Dermis blood vessel endothelial cell (primary cell): ENCODE measurements around the gene MMP1. TPM values are rescaled to one million over a fixed set of nuclear protein-coding genes. Genes with fewer than 3 reads are reported as not detected.

Experiments
- DNase-seq: peaks from one replicate; pipeline ENCODE4 v3.0.0; 2010
- total RNA-seq: library from RNA; depleted of rRNA; stranded (reverse); fragments of >200 nt; gene quantifications from 2 replicates; pipeline ENCODE4 v1.2.3, GENCODE V29; 2014

Gene MMP1
- total RNA-seq = 650 and 1,055 TPM in 2 replicates

DNA sequence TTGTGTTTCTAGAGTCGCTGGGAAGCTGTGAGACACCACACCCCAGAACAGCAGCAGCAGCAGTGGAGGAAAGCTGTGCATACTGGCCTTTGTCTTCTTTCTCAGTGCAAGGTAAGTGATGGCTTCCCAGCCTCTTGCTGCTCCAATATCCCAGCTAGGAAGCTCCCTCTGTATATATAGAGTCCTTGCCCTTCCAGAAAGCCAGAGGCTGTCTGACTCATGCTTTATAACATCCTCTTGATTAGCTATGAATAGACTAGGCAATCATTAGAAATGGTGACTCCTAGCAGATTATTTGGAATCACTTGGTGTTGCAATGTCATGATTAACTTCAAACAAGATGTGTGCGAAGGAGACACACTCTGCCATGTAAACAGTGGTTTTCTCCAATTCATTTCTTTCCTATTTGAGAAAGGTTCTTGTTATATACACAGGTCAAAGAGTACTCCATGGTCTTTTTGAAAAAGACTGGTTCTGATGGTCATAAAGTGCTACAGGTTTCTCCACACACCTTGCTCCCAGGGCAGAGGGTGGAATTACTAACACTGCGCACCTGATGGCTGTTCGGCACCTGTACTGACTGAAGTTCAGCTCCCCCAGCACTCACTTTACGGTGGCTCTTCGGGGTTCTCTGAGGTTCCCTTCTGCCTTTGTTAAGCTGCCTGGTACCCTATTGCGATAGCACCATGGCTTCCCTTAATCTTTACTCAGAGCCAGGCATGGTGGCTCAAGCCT lies at the start of gene MMP1:
TSS of gene MMP1 (minus strand) at position 149 of the 735 bp plus-strand sequence. CDS start at position 81, 68 bp downstream.
- peak; percentile 90 for DNase-seq

DNA sequence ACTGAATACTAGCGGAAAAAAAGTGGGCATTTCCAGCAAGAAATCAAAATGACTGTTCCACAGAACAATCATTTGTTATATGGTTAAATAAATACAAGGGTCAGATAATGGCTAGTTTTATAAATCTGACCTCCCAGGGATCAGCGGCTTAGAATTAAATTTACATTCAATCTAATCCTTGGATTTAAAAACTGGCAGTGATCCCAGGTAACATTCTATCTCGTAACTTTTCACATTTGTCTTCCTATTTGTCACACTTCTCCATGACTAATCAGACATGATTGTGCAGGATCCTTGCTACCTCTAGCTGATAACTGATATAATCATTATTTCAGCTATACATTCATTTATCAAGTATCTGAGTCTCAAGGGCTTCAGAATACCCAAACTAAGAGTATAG lies 48.3 kb upstream of the MMP1 start:
- peak; percentile 5 for DNase-seq

DNA sequence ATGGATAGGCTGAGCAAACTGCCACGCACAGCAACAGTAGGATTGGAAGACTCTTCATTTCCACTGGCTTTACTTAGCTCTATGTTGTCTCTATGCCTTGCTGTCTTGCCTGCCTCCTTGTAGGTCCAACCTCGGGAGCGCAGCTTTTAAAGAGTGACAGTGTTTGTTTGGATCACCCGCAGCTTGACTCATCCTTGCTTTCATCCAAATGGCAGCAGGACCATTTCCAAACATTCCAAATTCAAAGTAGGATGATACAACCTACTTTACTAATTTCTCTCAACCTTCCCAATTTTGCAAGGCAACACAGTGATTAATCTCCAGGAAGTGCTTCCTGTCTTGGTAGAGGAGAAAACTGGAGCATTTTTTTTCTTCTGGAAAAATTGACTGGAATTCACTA lies 45.5 kb upstream of the MMP1 start, which contains the start of gene MMP3:
TSS of gene MMP3 (minus strand) at position 121 of the 400 bp plus-strand sequence. CDS start at position 58, 63 bp downstream.
- no peak for DNase-seq

DNA sequence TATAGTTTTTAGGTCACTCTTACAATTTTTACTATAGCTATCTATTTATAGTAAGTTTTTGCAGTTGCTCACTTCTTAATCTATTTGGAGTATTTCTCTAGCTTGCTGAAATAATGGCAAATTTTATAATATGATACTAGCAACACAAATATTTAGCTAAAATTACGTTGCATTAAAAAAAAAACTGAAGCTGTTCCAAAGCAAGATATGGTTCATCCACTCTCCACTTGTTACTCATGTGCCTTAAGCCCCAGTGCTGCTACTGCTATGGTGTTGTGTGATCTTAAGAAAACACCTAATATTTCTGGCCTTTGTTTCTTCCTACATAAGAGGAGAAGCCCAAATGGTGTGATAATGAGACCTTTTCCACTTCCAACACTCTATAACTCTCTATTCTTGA lies 45.0 kb upstream of the MMP1 start:
- no peak for DNase-seq

DNA sequence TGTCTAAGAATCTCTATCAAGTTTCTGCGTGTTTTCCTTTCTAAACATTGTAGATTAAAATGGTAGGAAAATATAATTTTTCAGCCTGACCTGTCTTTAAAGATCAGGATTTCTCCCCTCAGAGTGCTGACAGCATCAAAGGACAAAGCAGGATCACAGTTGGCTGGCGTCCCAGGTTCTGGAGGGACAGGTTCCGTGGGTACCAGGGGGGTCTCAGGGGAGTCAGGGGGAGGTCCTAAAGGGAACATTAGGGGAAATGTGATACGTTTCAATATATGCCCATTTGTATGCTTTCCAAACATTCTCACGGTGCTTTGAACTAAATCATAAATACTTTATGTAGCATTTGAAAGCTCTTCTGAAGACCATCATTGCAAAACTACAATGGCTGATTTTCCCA lies 42.1 kb upstream of the MMP1 start:
- no peak for DNase-seq

DNA sequence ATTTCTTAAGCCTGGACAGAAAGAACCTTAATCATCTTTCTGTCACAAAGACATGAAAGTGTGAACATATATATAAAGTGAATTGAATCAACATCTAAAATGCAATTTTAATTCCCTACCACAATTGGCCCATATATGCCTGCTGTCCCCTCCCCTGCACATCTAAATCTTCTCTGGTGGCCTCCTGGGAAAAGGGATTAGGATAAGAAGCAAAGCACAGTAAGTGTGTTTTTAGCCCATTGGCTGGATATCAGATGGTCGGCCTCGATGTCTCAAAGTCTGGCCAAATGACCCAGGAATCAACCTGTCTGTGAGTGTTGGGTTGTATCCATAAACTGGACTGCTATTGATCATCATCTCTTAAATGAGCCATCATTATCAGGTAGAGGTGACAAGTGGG lies 39.7 kb upstream of the MMP1 start:
- no peak for DNase-seq

DNA sequence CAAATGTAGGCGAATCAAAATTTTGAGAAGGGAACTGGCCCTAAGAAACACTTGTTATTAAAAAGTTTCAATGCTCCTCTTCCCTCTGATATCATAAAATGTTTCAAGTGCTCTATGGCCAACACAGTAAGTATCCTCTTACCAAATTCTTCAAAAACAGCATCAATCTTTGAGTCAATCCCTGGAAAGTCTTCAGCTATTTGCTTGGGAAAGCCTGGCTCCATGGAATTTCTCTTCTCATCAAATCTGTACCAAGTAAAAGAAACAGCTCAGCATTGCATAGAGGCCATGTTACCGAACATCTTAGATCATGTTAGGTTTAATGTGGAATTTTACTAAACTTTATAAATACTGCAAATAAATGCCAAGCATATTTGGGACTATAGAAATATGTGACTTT lies 39.2 kb upstream of the MMP1 start:
- no peak for DNase-seq

DNA sequence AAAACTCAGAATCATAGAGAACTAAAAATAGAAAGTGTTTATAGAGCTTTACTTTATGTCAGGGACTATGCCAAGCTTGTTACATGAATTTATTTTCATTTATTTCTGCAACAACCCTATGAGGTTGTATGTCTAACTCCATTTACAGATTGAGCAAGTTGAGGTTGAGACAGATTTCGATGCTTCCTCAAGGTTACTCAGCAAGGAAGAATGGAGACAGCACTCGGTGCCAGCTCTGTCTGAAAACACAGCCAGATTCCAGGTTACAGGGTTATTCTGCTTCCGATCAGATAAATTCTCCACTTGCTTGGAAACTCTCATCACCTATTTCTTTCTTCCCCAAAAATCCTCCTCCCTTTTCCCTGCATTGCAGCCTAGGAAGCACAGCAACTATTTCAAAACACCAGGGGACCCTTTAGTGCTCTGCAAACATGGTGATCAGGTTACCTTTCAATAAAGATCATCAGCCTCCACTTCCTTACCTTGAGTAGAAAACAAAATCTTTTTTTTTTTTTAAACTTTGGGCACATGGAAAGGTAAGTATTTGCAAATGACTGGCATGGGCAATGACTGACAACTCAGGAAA lies 38.4 kb upstream of the MMP1 start:
- no peak for DNase-seq

DNA sequence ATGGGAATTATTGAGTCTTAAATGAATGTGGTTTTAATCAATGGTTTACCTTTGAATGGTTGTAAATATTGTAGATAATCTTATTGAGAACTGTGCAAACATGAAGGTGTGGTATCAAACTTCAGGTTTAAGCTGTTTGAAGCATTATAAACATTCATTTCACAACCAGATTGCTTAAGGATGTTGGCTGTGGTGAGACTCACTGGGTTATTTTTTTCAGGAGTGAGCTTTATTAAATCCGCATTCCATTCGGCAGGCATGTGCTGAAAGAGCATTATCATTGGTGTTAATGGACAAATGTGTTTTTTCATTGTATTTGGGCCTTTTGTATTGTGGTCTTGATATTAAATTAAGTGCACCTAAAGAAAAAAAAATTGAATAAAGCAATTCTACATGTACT lies 35.8 kb upstream of the MMP1 start:
- DNase-seq = no peak

DNA sequence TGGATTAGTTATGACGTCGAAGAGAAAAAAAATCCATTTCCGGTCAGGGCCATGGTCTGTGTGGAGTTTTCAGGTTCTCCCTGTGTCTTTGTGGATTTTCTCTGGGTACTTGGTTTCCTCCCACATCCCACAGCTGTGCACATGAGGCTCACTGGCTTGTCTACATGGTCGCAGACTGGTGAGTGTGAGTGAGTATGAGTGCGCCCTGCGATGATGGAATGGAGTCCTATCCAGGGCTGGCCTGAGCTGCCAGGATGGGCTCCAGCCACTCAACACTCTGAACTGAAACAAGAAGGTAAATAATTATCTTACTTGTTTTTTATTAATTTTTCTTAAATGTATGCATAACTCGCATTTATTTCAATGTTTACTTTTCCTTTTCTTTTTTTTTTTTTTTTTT lies 34.7 kb upstream of the MMP1 start:
- DNase-seq = no peak

DNA sequence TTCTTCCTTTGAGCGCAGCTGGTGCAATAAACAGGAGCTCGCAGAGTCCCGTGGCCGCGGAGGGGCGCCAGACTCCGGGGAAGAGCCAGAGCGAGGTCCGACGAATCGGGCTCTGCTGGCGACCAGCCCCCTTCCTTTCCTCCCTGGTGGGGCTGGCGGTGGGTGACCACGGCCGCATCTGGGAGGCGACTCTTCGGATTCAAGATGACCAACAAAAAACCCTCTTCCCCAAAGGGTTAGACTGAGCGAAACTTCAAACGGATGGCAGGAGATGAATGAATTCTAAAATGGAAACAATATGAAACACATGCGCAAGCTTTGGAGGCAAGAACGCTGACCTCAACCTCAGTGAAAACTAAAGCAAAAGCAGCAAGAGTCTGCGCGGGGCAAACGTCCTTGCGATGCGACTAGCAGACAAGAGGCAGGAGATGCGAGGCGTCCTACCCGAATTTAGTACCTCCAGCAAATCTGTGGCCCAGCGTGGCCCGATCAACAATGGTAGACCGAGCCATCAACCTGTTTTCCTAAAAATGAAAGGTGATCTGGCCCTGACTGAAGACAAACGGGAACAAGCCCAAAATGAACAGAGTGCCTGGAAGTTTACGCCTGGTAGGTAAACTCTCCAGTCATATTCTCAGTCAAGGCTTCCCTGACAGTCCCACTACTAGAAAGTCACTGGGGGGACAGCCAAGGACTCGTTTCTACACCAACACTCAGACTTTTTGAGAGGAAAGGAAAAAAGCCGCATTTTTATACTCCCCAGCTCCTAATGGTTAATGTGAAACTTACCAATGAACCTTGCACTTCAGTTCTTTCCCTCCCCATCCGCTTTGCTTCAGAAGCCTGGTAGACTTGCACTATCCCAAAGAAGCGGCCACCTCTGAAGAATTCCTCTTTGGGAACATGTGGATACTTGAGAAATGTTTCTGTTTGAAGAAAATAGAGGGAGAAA lies 33.8 kb upstream of the MMP1 start:
- DNase-seq = peak; percentile 73

DNA sequence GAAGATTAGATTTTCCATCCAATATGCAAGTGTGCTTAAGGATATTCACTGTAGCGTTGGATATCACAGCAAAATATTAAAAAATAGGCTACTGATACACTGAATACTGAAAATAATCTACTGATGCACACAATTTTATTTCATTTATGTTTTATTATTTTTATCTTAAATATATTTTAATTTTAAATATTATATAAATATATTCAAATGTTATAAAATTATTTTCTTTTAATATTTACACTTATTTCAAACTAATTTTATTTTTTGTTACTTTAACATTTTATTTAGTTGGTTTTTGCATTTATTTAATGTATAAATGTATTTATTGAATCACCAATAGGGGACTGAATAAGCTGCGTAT lies 33.1 kb upstream of the MMP1 start:
- DNase-seq = no peak

DNA sequence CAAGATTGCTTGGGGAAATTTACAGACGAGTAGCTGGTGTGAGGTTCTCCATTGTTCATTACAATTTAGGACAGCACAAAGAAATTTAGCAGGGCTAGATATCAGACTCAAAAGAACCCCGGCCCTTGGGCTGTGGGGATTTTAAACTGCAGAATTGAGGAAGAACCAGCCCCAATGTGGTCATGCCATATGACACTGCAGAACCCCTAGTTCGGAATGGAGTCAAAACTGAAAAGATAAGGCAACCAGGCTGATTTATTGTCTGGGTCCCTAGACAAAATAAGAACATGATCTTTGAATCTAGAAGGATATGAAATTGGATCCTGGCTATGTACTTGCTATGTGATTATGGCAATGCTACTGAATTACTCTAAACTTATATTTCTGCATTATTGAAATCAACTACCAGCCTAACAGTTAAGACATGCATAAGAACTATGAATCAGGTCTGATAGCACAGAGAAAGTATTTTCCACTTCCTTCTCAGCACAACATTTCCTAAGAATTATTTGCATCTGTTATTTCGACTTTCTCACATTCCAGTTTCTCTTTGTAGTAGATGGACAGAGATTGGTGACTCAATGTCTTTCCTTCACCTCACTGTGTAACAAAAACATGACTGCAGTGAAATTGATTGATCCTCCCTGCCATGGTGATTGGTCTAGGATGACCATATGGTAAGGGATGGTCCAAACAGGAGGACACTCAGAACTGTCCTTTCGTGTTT lies 32.2 kb upstream of the MMP1 start:
- DNase-seq = peak; percentile 44

DNA sequence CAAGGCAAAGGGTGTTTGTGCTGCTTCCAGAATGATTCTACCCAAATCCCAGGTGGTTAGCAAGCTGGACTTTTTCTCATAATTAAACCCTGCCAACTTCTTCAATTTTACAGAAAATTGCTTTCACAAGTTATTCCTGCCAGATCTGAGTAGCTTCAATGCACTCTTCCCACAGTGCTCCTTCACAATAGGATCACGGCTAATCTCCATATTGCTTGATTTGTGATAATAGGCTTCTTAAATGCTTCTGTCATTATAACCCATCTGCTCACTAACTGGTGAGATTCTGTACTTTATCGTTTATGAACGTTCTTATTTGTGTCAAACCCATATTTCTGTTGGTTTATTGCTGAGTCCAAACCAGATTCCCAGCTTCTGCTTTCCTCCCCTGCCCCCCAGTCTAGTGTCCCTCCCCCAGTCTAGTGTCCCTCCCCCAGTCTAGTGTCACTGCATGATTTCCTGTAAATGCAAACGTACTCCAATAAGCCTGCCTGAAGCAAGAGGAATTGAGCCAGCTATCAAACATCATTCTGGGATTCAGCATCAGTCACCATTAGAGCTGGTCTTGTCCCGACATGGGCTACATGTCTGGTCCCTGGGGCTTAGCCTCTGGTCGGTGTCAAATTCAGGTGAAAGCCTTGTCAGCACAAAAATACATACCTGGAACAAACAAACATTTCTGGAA lies 31.5 kb upstream of the MMP1 start:
- DNase-seq = no peak

DNA sequence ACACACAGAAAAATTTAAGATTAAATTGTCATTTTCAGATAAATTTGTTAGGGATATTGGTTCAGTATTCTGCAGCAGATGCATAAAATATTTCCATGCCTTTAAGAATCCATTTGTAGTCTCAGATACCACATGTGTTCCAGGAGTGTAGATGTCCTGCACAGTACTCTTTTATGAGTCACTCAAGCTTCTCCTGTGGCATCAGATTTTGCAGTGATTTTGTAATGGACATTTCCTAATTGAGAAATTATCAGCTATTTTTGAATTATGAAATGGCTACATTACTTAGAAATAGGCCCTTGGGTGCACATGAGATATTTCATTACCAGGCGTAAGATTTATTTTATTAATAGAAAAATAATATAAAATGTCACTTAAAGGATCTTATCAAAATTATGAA lies 26.6 kb upstream of the MMP1 start:
- no peak for DNase-seq

DNA sequence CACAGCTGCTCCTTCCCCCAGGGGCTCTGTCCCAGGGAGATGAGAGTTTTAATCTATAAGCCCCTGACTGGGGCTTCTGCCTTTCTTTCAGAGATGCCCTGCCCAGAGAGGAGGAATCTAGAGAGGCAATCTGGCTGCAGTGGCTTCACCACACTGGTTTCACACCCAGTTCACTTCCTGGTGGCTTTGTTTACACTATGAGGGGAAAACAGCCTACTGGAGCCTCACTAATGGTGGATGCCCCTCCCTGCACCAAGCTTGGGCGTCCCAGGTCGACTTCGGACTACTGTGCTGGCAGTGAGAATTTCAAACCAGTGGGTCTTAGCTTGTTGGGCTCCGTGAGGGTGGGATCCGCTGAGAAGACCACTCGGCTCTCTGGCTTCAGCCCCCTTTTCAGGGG lies 21.5 kb upstream of the MMP1 start:
- DNase-seq = no peak

DNA sequence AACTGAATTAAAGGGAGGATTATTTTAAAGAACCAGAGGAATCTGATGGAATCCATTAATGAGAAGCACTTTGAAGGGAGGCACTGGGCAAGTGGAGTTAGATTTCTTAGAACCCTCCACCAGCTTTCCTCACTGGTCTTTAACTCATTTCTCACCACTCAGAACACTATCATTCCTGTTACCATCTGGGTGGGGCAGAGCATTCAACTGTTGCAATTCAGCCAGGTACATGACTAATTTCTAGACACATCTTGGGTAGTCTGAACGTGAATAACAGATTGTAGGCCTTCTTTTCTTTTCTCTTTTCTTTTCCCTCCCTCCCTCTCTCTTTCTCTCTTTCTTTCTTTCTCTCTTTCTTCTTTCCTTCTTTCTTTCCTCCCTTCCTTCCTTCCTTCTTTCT lies 15.5 kb upstream of the MMP1 start:
- DNase-seq = no peak

DNA sequence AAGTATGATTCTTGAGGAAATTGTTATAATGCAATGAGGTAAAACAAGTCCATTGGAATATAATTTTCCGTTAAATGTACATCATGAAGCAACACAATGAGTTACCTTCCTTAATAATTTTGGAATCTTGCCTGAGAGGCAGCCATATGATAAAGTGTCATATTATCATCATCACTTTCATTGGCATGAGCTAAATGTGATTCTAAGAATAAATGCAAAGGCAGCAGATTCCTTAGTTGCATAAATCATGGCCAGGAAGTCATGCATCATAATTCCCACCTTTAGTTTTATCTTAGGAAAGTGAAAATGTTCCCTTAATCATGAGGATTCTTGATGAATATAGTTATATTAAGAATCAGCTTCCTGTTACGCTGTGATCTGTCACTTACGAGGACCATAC lies 14.2 kb upstream of the MMP1 start:
- DNase-seq = peak; percentile 9

DNA sequence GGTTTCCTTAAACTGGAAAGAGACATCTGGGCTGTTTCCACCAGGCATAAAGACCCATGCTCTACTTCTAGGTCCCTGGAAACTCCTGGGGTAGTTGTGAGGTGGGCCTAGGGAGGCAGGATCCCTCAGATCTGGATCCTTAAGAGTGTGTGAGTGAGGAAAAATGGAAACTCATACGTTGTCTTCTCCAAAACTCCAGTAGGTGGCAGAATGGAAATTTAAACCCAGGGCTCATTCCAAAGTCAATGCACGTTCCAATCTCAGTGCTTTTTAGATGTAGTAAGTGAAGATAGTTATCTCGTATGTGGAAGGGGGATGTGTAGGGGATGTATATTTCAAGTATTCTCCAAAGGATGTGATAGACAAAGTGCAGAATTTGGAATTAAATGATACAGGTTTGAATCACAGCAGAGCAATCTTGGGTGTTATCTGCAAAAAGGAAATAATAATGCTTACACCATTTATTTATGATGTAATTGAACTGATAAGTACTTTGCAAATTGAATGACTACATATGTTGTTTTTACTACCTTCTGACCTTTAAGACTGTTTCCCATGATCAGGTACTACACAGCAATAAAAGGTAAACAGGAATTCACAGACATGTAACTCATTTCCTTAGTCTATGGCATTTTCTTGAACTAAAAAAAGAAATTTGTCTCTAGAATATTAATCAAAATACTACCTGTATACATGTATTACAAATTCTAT lies 13.1 kb upstream of the MMP1 start:
- peak; percentile 69 for DNase-seq

DNA sequence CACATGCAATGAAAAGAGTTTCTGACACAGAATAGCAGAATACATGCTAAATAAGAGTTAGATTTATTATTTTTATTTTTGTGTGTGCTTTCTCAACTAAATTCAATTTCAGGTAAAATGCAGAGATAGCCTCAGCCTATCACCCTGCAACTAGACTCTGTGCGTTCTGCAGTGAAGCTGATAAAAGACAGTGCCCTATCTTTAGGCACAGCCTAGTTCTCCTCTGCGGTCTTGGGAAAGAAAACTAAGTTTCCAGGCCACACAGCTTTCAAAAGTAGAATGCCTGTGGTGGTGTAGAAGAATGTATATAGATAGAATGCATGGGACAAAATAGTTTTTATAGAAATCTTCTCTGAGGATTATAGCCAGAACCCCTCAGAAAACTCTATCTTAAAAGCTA lies 12.0 kb upstream of the MMP1 start:
- no peak for DNase-seq

DNA sequence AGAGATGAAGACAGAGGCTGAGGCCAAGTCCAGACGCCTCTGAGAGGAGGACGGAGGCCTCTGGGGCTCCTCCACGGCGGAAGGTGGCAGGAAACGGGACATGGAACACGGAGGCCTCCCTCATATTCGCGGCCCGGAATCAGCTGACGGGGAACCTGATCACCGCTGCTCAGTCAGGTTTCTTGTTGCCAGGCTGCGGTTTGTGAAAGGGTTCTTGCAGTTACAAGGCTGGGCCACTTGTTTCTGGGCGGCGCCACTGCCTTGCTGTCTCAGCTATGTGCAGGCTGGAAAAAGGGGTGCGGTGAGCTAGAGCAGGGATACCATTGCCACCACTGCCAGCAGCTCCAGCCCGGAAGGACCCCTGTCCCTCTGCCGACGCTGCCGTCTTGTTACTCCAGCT lies 10.0 kb upstream of the MMP1 start:
- no peak for DNase-seq

DNA sequence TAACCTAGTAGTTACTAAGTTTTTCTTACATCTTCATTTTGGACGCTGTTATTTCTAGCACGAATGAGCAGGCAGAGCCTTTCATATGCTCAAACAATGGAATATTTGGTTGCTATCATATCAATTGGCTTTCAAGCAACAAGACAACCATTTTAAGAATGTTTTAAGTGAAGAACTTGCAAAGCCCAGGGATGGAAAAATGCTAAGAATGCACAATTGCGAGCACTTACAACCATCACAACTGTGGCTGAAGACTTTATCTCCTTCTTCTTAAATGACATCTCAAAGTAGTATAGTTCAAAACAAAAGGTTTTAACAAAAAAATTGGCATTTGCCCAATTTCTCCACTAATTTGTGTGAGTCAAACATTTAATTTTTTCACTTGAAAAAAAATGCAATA lies 8.3 kb upstream of the MMP1 start:
- no peak for DNase-seq
